Activated B cell treated with CpG ODN at 0.5 μM for 24 hours (primary cell): ENCODE data around the gene MTUS2. TPM values are rescaled to one million over a fixed set of nuclear protein-coding genes. Genes with fewer than 3 reads are reported as not detected.
A peak's percentile ranks its signal among the peaks of the same experiment; 100 is the strongest.

Experiments
- ATAC-seq: fragments of 200-7000 bp; cut with Tn5 transposase; one replicate; pipeline ENCODE4 v1.10.0; 2021; ENCODE audit warnings: low read depth, mild to moderate bottlenecking, moderate library complexity
- CTCF ChIA-PET: fragments of 350-600 bp; sonication (Branson Sonifier 250); formaldehyde crosslinking; loops from one replicate; lab custom pipeline; 2021; ENCODE audit warnings: antibody characterized with exemption; lab: Charles Lee
- POLR2A ChIA-PET: fragments of 350-600 bp; sonication (Branson Sonifier 250); formaldehyde crosslinking; loops from one replicate; lab custom pipeline; 2021; ENCODE audit warnings: antibody characterized with exemption; lab: Charles Lee
- DNase-seq: peaks from one replicate; pipeline ENCODE4 v3.0.0; 2022
- H3K27ac Mint-ChIP-seq: one replicate; pipeline ENCODE4 v1.8.0; 2020; ENCODE audit warnings: mixed read lengths
- H3K27me3 Mint-ChIP-seq: one replicate; pipeline ENCODE4 v1.8.0; 2021; ENCODE audit warnings: mixed read lengths
- H3K36me3 Mint-ChIP-seq: one replicate; pipeline ENCODE4 v1.8.0; 2021; ENCODE audit warnings: low read depth, mixed read lengths
- H3K4me1 Mint-ChIP-seq: one replicate; pipeline ENCODE4 v1.8.0; 2021; ENCODE audit warnings: mixed read lengths
- H3K4me3 Mint-ChIP-seq: one replicate; pipeline ENCODE4 v1.8.0; 2020; ENCODE audit warnings: mild to moderate bottlenecking, mixed read lengths
- H3K9me3 Mint-ChIP-seq: one replicate; pipeline ENCODE4 v1.8.0; 2020; ENCODE audit warnings: mixed read lengths
- intact Hi-C: fragments of 100-400 bp; cut with micrococcal nuclease; formaldehyde crosslinking; loops from one replicate; pipeline ENCODE4 v1.15.1; 2024
- total RNA-seq: library from RNA; stranded (reverse); gene quantifications from 2 replicates; pipeline ENCODE4 v1.2.3, GENCODE V29; 2022
- TF ChIP-seq, protein P1 (sequence below): fragments of 200-600 bp; IDR thresholded peaks from one replicate; pipeline ENCODE4 v1.8.0; 2022; ENCODE audit warnings: antibody characterized with exemption, mild to moderate bottlenecking

Gene MTUS2
- total RNA-seq, 1 donor from 2014 or later: not detected

DNA sequence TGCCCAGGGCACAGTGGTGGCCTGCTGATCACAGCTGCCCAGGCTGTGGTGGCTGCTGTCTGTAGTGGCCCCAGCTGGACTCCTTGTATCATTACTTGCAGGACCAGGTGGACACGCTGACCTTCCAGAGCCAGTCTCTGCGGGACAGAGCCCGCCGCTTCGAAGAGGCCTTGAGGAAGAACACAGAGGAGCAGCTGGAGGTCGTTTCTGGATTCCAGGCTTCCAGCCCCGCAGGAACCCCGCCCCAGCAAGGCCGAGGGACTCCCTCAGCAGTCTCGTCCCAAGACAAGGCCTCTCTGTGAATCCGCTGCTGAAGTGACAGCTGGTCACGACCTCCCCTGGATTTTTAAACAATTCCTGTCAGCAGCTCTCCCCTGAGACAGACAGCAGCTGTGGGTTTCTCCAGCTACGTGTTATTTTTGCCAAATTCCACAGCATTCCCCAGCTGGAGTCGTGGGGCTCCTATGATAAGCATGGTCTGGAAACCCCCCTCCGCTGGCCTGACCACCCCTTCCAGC, 677.1 kb downstream of the MTUS2 start:
- Mint-ChIP-seq H3K4me3 (no peak overlapping the region), H3K36me3 (no peaks in the 10 kb centered on the region), H3K27me3 (no peaks in the 10 kb centered on the region), H3K9me3 (no peaks in the 10 kb centered on the region), H3K4me1 (peaks cover 36% of the 10 kb centered on the region), H3K27ac (no peak overlapping the region)
- no peak for ATAC-seq
- no peak for DNase-seq
- TF ChIP-seq, protein P1, sequence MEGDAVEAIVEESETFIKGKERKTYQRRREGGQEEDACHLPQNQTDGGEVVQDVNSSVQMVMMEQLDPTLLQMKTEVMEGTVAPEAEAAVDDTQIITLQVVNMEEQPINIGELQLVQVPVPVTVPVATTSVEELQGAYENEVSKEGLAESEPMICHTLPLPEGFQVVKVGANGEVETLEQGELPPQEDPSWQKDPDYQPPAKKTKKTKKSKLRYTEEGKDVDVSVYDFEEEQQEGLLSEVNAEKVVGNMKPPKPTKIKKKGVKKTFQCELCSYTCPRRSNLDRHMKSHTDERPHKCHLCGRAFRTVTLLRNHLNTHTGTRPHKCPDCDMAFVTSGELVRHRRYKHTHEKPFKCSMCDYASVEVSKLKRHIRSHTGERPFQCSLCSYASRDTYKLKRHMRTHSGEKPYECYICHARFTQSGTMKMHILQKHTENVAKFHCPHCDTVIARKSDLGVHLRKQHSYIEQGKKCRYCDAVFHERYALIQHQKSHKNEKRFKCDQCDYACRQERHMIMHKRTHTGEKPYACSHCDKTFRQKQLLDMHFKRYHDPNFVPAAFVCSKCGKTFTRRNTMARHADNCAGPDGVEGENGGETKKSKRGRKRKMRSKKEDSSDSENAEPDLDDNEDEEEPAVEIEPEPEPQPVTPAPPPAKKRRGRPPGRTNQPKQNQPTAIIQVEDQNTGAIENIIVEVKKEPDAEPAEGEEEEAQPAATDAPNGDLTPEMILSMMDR: no peak
- ChIA-PET POLR2A (interaction anchor here (0.6 to 1.0 kb wide), 3 partner anchors 354 to 1238 kb away, joined by 3 to 10 read pairs (median 4); partner anchors contain the start of genes ALOX5AP and UBL3), CTCF (interaction anchor here (1.9 kb wide), 1 partner anchor 12 kb away, joined by 22 read pairs; no protein-coding TSS in a partner anchor)
- intact Hi-C loops: no loop called here

DNA sequence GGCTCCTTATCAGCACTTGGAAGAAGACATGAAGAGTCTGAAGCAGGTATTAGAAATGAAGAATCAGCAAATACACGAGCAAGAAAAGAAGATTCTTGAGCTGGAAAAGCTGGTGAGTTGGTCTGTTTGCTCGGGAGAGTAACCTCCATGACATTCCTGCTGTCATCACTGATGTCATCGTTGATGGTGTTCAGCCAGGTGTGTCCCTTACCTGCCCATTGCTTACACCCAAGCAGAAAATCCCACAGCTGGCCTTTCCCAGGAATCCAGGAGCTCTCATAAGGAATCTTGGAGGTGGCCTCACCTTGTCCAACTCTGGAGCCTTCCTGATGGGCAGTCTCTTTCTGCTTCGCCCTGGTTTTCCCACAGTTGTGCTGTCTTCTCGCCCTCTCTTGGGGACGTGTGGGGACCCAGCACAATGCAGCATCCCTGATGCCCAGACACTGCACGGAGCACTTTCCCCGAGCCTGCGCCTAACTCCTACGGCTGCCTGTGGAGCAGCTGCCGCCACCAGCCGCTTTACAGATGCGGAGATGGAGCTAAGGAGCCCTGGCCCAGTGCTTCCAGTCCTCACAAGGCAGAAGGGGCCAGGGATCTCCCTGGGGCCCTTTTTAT, 678.4 kb downstream of the MTUS2 start:
- H3K4me3 Mint-ChIP-seq: no peak overlapping the region
- CTCF ChIA-PET: interaction anchor here (1.0 to 1.7 kb wide), 2 partner anchors 9 to 10 kb away, joined by 4 to 6 read pairs; no protein-coding TSS in a partner anchor
- TF ChIP-seq, protein P1: no peak
- H3K36me3 Mint-ChIP-seq: no peaks in the 10 kb centered on the region
- intact Hi-C loops: no loop called here
- no peak for ATAC-seq
- peak overlapping the region; percentile 4 for H3K27ac Mint-ChIP-seq
- POLR2A ChIA-PET: no interaction called here
- no peak for DNase-seq
- peaks cover 6% of the 10 kb centered on the region for H3K27me3 Mint-ChIP-seq
- peaks cover 36% of the 10 kb centered on the region for H3K4me1 Mint-ChIP-seq
- H3K9me3 Mint-ChIP-seq: no peaks in the 10 kb centered on the region

DNA sequence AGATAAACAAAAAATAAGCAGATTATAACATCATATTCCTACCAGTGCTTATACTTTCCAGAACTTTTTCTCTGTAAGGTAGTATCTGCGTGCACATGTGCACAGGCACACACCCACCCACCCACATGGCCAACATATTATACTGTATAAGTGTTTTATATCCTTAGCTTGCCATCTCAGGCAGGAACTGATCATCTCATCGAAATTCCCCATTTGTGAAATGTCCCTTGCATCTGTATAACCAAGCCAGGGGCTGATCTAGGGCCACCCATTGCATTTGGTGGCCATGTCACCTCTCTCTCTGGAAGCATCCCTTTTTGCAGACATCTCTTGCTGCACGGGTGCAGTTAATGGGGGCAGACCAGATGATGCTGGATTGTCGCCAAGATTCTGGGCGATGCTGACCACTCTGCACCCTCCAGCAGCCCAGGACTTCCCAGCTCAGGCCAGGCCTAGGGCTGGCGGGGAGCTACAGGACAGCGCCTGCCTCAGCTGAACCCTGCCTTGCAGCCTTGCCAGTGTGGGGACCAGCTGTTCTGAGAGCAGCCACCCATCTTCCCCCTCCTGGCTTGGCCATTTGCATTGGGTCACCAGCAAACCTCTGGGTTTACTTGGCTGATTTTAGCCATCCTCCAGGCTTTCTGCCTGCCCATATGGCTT, 679.5 kb downstream of the MTUS2 start:
- intact Hi-C loops: no loop called here
- Mint-ChIP-seq H3K27ac (no peak overlapping the region), H3K27me3 (peaks cover 16% of the 10 kb centered on the region), H3K4me3 (no peak overlapping the region), H3K36me3 (no peaks in the 10 kb centered on the region), H3K4me1 (peaks cover 27% of the 10 kb centered on the region), H3K9me3 (no peaks in the 10 kb centered on the region)
- TF ChIP-seq, protein P1: no peak
- ChIA-PET POLR2A (no interaction called here), CTCF (interaction anchor here (1.7 kb wide), 1 partner anchor 8 kb away, joined by 6 read pairs; no protein-coding TSS in a partner anchor)
- ATAC-seq (no peak), DNase-seq (no peak)

DNA sequence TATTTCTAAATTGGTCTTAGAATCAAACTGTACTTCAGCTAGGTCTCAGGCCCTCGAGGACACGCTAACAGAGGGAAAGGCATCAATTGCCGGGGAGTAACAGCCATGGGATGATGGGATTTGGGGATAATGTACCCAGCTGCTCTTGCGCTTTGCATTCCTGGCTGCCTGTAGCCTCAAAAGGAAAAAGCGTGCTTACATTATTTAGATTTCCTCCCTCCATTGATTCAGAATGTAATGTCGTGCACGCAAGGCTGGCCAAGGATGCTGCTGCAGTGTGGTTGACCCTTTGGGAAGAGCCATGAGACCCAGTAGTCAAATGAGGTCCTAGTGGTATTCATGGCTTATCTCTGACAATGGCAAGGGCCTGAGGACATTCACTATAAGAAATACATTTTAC, 680.2 kb downstream of the MTUS2 start:
- intact Hi-C loops: no loop called here
- TF ChIP-seq, protein P1: no peak

DNA sequence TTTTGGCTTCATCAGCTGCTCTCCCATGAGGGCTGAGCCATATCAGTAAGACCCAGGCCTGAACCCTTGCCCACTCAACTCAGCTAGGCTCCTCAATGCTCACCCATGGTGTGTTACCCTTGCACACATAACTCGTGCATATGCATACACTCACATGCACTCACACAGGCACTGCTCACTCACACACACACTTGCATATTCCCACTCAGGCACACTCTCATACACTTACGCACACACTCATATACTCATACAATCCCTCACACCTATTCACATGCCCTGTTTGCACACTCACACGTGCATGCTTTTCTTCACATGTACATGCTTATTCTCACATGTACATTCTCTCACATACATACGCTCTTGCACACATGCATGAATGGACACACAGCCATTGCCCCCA, 681.5 kb downstream of the MTUS2 start:
- H3K27me3 Mint-ChIP-seq: peaks cover 22% of the 10 kb centered on the region
- H3K36me3 Mint-ChIP-seq: no peaks in the 10 kb centered on the region
- ChIA-PET CTCF (no interaction called here), POLR2A (no interaction called here)
- no peak overlapping the region for H3K27ac Mint-ChIP-seq
- intact Hi-C loops: no loop called here
- DNase-seq: no peak
- no peak overlapping the region for H3K4me3 Mint-ChIP-seq
- peaks cover 9% of the 10 kb centered on the region for H3K4me1 Mint-ChIP-seq
- no peaks in the 10 kb centered on the region for H3K9me3 Mint-ChIP-seq
- TF ChIP-seq, protein P1: no peak
- ATAC-seq: no peak

More for the DNA sequence above, 680.2 kb downstream of the MTUS2 start:
- DNase-seq (no peak), ATAC-seq (no peak)
- no peaks in the 10 kb centered on the region for H3K36me3 Mint-ChIP-seq
- H3K27me3 Mint-ChIP-seq: peaks cover 22% of the 10 kb centered on the region
- peaks cover 22% of the 10 kb centered on the region for H3K4me1 Mint-ChIP-seq
- POLR2A ChIA-PET: no interaction called here
- no peaks in the 10 kb centered on the region for H3K9me3 Mint-ChIP-seq
- no peak overlapping the region for H3K27ac Mint-ChIP-seq
- CTCF ChIA-PET: interaction anchor here (1.7 kb wide), 1 partner anchor 8 kb away, joined by 6 read pairs; no protein-coding TSS in a partner anchor
- no peak overlapping the region for H3K4me3 Mint-ChIP-seq
